ENCODE results near the gene SMOC2.

- TF ChIP-seq CTCF (IDR thresholded peaks at IDR 0.05) (no peak), EZH2 (IDR thresholded peaks at IDR 0.05; ENCODE audit: borderline replicate concordance, insufficient read depth, low read depth, low read length, poor library complexity, severe bottlenecking) (no peak)
Observed at GRCh38 chr6:168683621-168684020, 242.6 kb downstream of the SMOC2 start.

Data from B cell (primary cell).